NCI-H1417 treated with DMSO at 0.1 percent for 48 hours (cell line): ENCODE results near the gene MED29.

Source experiments
- DNase-seq: peaks from one replicate; lab custom pipeline; 2025; lab: John Stamatoyannopoulos, UW

The MED29 gene

GRCh38 chr19:39430675-39431593, 39.8 kb downstream of the MED29 start:
- DNase-seq: no peak

- no peak for DNase-seq
These were observed 41.5 kb downstream of the MED29 start for GRCh38 chr19:39432677-39433025.

DNA sequence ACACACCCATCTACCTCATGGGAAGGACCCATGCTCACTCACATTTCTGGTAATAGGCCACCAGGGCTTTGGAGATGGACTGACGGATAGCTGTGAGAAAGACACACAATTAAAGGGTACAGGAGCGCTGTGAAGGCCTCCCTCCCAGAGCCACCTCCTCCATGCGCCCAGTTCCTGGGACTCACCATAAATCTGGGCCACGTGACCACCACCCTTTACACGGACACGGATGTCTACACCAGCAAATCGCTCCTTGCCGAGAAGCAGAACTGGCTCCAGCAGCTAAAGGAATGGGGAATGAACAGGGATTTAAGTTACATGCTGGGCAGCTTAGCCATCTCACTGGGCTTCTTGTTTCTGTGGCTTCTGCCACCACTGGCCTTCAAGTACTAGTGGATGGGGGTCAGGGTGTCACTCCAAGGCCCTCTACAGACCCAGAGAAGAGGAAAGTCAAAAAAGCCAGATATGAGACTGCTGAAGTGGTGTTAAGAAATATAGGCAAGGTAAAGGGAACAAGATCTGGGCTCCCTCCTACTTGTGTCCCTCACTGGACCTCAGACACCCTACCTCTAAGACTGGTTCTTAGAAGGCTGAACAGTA, 42.4 kb downstream of the MED29 start:
- no peak for DNase-seq

DNA sequence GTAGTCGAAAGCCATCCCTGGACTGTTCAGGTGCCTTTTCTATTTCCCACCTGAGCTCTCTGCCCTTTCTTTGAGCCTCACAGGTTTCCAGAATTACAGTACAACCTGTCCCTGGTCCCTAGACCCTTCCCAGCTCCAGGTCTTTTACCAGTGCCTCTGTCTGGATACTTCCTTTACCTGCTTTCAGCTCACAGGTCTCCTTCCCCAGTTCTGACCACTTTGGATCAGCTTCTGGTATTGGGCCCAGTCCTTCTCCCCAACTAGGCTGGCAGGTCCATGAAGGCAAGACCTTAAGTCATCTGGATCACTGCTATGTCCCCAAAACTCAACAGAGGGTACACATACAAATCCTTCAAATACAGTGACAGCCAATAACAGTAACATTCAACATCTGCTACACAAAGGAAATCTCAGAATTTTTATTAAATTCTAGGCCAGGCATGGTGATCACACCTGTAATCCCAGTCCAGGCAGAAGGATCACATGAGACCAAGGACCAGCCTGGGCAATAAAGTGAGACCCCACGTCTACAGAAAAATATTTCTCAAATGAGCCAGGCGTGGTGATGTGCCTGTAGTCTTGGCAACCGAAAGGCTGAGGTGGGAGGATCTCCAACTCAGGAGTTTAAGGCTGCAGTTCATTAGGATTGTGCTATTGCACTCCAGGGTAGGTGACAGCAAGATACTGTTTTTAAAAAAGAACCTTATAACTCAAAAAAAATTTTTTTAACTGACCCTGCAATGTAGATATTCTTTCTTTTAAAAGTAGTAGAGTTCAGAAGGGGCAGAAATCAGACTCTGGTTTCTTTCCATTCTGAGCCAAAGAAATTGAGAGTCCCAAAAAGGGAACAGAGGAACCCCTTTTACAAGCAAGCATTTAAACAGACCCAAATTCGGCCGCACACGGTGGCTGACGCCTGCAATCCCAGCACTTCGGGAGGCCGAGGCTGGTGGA, 43.2 kb downstream of the MED29 start:
- DNase-seq: no peak

DNA sequence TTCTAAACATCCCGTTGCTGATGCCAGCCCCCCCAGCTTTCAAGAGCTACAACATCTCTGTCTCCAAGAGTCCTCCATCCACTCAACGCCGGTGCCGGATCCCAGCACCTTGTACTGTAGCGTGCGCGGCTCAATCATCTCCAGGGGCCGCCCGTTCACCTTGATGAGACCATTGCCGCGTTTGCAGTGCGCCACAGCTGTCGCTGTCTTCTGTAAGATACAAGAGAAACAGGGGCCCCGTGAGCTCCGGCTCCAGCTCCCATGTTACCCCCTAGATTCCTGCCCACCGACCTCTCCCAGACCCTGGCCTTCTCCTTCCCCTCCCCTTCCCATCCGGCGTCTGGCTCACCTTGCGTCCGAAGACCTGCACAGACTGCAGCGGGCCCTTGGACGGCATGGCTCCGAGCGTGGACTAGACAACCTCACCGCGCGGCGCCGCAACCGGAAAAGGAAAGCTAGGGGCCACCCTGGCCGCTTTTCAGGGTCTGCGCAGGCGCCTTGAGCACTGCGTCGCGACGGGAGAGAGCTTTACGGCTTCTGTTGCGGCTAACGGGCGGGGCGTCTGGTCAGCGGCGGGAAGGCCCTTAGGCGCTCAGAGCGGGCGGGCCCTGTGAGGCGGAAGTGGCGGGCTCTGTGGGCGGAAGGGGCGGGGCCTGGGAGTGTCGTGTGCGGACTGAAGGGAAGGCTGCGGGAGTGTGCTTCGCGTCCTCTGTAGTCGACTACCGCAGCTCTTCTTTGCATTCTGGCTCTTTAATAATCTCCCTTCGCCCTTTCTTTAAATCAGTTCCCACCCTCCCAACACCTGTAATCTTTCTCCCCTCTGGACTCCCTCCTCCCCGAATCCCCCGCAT, 44.5 kb downstream of the MED29 start, which contains the start of gene RPS16:
RPS16 (minus strand) TSS at position 451 of the 851 bp plus-strand sequence; CDS start at position 397, 54 bp downstream.
- DNase-seq: peak; percentile 82

DNA sequence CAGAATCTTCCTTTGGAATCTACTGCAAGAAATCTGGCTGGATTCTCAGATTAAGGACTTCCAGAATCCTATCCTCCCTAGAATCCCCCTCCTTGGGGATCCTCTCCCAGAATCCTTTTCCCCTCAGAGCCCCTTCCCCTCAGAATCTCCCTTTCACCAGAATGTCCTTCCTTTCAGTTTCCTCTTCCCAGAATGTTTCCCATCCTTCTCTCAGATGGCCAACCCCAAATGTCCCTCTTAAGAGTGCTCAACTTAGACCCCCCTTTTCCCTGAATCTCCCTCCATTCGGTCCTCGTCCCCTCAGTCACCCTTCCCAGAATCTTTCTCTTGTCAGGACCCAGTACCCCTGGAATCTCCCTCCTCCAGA, 45.2 kb downstream of the MED29 start:
- no peak for DNase-seq

DNA sequence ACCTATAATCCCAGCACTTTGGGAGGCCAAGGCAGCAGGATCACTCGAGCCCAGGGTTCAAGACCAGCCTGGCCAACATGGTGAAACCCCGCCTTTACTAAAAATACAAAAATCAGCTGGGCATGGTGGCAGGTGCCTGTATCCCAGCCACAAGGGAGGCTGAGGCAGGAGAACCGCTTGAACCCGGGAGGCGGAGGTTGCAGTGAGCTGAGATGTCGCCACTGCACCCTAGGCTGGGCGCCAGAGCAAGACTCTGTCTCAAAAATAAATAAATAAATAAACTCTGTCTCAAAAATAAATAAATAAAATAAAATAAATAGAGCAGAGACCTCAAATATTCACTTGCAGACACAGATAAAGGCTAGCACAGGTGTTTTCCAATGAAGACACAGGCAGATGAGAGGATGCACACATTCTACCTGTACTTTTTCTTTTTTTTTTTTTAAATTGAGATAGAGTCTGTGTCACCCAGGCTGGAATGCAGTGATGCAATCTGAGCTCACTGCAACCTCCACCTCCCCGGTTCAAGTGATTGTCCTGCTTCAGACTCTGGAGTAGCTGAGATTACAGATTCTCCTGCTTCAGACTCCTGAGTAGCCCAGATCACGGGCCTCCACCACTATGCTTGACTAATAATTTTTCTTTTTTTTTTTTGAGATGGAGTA, 47.2 kb downstream of the MED29 start:
- DNase-seq: no peak

- DNase-seq: no peak
These were observed 53.5 kb downstream of the MED29 start for GRCh38 chr19:39444598-39445195.

GRCh38 chr19:39445196-39446111, 54.3 kb downstream of the MED29 start, which contains the start of gene SUPT5H:
SUPT5H (plus strand) TSS chr19:39445582; CDS start chr19:39445891, 309 bp downstream.
- DNase-seq: peak; percentile 57

GRCh38 chr19:39446365-39447084, 55.3 kb downstream of the MED29 start:
- no peak for DNase-seq

DNA sequence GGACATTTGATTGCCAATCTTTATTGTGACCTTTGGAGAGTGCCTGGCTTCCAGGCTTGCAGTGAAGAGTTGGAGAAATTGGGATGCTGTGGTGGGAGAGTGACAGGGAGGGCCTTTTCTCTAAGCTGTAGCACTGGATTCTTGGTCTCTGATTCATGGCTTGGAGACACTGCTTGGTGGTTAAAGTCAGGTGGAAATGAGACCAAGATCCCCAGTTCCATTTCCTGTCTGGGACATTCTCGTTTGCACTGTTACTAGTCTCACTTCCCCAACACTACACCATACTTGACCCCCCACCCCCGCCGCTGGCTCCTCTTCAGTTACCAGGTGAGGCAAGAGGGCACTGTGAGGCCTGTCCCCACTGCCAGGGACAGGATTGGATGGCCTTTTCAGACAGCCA, 57.1 kb downstream of the MED29 start:
- DNase-seq: no peak

GRCh38 chr19:39449116-39449797, 58.1 kb downstream of the MED29 start:
- no peak for DNase-seq
